ENCODE data around the gene PTGS1.

The PTGS1 gene

DNA sequence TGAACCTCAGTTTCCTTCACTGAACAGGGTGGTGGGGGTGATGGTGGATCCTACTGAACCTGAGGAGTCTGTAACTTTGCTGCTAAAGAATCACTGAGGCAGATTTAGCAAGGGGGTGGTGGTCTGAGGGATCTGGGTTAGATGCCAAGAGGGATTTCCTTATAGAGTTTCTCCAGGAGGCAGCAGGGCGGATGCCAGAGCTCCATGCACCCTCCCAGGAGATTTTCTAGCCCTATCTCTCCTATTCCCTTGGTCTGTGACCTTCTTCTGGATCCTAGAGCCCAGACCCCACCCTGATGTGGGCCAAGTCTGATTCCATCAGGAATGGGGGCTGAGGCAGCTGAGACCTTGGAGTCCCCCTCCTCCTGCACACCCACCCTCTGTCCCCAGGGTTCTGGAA is 6.0 kb downstream of the PTGS1 start:
- DNase-seq: no peak

DNA sequence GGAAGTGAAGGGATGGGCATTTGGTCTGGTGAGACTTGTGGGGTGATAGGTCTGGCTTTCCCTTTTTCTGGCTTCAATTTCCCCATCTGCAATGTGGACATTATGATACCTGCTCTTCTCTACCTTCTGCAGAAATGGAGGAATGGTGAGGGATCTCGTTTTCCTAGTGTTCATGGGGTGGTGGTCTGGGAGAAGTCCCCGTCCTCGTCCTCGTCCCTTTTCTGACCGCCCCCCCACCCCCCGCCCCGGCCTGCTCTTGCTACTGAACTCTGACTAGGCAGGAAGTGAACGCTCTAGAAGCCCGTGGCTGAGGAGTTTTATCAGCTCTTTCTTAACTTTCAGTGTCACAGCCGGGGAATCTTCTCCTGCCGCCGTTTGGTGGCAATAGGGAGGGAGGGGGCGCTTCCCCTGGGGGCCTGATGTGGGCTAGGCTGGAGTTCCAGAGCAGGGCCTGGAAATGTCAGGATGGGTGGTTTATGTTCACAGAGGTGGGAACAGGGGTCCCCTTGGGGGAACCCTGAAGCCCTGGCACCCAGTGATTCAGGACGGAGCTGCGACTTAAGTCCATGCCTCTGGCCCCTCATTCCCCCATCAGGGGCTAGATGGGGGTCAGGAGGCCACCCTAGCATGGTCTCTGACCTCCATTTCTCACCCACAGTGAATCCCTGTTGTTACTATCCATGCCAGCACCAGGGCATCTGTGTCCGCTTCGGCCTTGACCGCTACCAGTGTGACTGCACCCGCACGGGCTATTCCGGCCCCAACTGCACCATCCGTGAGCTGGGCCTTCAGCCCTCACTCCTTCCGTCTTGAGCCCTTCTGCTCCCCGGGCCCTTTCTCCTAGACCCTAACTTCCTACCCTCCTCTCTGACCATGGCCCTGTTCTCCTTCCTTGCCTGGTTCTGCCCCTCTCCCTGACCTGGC is 6.7 kb downstream of the PTGS1 start:
- DNase-seq: peak; percentile 49

DNA sequence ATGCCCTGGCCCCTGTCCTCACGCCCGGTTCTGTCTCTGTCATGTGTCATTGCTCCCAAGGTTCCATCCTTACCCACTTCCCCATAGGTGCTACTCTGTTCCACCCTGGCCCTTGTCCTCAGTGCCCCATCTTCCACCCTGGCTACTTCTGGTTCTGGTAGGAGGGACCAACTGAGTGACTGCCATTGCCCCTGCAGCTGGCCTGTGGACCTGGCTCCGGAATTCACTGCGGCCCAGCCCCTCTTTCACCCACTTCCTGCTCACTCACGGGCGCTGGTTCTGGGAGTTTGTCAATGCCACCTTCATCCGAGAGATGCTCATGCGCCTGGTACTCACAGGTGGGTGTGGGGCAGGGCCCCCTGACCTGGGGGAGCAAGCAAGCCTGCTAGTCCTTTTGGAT is 7.4 kb downstream of the PTGS1 start:
- DNase-seq: peak in 1 of 2 donors; percentile 35

DNA sequence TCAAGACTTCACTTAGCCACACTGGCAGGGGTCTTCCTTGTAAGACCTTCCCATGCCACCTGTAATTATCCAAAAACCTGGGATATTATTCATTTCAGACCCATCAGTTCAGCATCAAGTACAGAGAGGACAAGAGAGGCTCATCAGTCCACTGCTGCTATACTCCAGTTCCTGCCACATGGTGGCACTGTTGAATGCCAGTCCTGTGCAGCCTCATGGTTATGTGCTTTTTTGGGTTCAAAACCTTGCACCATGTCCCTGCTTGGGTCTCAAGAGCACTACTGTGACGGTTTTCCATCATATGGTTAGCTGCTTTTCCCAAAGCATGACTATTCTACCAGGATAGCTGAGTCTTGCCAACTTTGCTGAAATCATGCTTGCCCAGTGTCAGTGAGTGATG is 8.5 kb downstream of the PTGS1 start:
- peak in 1 of 2 donors; percentile 27 for DNase-seq

DNA sequence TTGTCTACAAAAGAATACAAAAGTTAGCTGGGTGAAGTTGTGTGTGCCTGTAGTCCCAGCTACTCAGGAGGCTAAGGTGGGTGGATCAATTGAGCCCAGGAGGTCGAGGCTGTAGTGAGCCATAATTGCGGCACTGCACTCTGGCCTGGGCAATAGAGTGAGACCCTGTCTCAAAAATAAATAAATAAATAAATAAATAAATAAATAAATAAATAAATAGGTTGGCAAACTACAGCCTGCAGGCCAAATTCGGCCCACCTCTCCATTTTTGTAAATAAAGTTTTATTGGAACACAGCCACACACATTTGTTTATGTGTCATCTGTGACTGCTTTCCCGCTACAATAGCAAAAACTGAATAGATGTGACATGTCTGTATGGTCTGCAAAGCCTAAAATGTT is 9.5 kb downstream of the PTGS1 start:
- no peak for DNase-seq

DNA sequence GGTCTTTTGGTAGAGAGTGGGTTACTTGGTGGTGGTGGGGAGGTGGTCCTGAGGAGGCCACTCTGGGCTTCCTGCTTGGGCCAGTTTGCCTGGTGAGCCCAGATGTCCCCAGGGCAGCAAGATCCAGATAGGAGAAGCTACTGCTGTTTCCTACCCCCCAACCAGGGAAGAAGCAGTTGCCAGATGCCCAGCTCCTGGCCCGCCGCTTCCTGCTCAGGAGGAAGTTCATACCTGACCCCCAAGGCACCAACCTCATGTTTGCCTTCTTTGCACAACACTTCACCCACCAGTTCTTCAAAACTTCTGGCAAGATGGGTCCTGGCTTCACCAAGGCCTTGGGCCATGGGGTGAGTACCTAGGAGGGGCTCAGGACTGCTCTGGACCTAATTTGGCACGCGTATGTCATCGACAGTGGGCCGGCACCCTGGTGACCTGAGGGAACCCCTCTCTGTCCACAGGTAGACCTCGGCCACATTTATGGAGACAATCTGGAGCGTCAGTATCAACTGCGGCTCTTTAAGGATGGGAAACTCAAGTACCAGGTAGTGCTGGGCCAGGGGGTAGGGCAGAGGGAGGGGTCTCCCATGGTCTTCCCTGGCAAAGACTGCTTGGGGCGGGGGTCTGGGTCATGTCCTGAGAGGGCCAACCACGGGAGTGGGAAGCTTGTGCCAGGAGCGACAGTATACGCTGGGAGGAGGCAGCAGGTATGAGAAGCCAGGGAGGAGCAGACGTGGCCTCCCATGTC is 10.6 kb downstream of the PTGS1 start:
- DNase-seq: no peak

DNA sequence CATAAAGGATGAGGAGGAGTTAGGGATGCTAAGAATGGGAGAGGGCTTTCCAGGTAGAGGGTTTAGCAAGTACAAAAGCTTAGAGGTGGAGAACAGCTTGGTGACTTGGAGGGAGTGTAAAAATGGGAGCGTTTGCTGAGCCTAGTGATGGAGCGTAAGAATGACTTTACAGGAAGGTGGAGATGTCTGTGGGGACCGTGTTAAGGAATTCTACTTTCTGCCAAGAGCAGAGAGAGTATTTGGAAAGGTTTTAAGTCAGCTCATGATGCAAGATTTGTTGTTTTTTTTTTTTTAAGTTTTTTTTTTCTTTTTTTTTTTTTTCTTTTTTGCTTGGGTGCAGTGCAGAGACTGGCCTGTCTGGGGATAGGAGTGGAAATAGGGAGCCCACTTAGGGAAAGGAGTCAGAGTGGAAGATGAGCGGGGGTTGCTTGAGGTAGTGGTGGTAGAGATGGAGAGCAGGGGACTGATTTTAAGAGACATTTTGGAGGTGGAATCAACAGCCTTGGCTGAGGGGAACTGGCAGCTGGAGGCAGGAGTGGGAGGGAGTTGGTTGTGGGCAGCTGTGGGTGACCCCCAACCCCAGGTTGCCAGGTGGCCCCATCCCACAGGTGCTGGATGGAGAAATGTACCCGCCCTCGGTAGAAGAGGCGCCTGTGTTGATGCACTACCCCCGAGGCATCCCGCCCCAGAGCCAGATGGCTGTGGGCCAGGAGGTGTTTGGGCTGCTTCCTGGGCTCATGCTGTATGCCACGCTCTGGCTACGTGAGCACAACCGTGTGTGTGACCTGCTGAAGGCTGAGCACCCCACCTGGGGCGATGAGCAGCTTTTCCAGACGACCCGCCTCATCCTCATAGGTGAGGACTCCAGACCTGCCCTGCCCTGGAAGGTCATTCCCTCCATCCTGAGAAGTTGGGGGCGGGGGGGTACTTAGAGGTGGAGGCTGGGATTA is 12.4 kb downstream of the PTGS1 start:
- no peak for DNase-seq

DNA sequence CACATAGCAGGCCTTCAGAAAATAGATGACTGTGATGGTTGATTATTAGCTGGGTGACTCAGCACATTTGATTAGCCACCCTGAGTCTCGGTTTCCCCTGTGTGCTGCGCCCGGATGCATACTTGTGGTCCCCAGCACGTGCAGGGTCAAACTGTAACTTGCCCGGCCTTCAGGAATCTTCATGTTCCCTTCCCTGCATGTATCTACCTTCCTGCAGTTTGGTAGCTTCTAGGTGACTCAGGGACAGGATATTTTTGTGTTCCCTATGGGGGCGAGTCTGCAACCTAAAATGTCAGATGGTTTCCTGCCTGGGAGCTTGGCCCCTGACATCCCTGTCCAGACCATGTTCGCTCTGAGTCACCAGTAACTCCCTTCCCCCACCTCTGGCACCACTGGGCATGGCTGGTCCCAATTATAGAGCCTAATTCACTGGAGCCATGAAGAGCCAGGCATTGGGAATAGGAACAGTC is 13.2 kb downstream of the PTGS1 start:
- no peak for DNase-seq

DNA sequence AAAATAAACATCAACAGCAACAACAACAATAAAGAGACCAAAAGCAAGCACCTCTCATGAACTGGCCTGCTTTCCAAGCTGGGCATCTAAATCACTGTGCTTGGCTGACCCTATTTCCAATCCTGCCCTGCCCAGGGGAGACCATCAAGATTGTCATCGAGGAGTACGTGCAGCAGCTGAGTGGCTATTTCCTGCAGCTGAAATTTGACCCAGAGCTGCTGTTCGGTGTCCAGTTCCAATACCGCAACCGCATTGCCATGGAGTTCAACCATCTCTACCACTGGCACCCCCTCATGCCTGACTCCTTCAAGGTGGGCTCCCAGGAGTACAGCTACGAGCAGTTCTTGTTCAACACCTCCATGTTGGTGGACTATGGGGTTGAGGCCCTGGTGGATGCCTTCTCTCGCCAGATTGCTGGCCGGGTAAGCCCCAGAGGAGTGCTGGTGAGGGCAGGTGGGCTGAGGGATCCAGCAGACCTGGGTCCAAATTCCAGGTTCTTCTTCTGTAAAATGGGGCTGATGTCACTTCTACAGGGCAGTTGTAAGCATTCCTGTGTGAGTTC is 15.6 kb downstream of the PTGS1 start:
- DNase-seq: no peak

DNA sequence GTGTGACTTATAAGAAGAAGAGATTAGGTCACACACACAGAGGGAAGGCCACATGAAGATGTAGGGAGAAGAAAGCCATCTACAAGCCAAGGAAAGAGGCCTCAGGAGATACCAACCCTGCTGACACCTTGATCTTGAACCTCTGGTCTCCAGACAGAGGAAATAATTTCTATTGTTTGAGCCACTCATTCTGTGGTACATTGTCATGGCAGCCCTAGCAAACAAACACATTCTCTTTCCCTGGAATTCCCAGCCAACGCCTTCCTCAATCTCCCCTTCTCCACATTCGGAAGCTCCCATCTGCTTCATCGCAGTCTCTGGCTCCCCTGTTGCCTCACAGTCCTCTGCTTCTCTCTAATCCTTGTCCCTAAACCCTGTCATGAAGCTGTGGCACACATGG is 16.7 kb downstream of the PTGS1 start:
- DNase-seq: no peak

DNA sequence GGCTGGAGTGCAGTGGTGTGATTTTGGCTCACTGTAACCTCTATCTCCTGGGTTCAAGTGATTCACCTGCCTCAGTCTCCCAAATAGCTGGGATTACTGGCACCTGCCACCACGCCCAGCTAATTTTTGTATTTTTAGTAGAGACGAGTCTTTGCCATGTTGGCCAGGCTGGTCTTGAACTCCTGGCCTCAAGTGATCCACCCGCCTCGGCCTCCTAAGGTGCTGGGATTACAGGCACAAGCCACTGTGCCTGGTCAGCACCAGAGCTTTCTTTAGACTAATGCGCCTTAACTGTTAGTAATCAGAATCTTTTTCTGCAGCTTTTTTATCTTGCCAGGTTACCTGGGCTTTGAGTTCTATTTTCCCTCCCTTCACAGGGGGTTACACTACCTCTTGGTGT is 18.4 kb downstream of the PTGS1 start:
- no peak for DNase-seq

DNA sequence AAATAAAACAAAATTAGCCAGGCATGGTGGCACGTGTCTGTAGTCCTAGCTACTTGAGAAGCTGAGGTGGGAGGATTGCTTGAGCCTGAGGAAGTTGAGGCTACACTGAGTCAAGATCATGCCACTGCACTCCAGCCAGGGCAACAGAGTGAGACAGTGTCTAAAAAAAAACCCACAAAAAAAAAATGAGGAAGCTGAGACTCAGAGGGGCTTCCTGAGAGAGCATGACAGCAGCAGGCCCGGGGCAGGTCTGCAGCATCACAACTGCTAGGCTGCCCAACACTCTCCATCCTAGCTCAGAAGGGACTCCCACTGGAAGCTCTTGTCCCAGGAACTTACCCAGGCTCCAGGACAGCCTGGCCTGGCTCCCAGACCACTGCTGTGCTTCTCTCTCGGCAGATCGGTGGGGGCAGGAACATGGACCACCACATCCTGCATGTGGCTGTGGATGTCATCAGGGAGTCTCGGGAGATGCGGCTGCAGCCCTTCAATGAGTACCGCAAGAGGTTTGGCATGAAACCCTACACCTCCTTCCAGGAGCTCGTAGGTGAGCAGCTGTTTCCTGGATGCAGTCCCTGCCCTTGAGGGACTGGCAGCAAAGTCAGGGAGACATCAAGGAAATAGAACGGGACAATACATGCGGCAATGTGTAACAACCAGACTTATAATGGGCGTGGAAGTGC is 19.1 kb downstream of the PTGS1 start:
- peak; percentile 91 to 94 for DNase-seq

DNA sequence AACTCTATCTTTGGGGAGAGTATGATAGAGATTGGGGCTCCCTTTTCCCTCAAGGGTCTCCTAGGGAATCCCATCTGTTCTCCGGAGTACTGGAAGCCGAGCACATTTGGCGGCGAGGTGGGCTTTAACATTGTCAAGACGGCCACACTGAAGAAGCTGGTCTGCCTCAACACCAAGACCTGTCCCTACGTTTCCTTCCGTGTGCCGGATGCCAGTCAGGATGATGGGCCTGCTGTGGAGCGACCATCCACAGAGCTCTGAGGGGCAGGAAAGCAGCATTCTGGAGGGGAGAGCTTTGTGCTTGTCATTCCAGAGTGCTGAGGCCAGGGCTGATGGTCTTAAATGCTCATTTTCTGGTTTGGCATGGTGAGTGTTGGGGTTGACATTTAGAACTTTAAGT is 21.5 kb downstream of the PTGS1 start:
- DNase-seq: no peak

DNA sequence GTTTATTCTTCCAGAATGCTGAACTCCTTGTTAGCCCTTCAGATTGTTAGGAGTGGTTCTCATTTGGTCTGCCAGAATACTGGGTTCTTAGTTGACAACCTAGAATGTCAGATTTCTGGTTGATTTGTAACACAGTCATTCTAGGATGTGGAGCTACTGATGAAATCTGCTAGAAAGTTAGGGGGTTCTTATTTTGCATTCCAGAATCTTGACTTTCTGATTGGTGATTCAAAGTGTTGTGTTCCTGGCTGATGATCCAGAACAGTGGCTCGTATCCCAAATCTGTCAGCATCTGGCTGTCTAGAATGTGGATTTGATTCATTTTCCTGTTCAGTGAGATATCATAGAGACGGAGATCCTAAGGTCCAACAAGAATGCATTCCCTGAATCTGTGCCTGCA is 21.9 kb downstream of the PTGS1 start:
- no peak for DNase-seq

DNA sequence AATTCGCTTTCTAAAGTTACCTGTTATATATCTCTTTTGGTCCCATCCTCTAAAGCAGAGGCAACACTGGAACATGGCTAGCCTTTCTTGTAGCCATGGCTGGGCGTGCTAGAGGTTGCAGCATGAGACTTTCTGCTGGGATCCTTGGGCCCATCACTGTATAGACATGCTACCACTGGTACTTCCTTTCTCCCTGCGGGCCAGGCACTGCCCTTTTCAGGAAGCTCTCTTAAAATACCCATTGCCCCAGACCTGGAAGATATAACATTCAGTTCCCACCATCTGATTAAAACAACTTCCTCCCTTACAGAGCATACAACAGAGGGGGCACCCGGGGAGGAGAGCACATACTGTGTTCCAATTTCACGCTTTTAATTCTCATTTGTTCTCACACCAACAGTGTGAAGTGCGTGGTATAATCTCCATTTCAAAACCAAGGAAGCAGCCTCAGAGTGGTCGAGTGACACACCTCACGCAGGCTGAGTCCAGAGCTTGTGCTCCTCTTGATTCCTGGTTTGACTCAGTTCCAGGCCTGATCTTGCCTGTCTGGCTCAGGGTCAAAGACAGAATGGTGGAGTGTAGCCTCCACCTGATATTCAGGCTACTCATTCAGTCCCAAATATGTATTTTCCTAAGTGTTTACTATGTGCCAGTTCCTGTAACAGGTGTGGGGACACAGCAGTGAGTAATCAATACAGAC is 22.6 kb downstream of the PTGS1 start:
- peak in 1 of 2 donors; percentile 37 for DNase-seq

DNA sequence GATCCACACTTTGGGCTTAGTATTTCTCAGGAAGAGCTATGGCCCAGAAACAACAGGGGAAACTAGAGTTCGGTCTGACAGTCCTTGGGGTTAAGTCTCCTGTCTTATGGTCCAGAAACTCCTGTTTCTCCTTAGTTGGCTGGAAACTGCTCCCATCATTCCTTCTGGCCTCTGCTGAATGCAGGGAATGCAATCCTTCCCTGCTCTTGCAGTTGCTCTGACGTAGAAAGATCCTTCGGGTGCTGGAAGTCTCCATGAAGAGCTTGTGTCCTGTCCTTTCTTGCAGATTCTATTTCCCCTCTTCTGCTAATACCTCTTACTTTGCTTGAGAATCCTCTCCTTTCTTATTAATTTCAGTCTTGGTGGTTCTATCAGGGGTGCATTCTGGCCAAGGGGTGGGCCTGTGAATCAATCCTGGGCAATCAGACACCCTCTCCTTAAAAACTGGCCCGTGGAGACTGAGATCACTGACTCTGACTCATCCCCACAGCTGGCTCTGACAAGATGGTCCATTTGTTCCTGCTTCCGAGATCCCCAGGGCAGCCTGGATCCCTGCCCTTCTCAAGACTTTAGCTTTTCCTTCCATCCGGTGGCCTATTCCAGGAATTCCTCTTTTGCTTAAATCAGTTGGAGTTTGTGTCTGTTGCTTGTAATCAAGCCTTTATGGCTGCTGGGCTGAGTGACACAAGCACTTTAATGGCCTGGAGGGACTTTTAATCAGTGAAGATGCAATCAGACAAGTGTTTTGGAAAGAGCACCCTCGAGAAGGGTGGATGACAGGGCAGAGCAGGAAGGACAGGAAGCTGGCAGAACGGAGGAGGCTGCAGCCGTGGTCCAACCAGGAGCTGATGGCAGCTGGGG is 23.7 kb downstream of the PTGS1 start:
- no peak for DNase-seq

DNA sequence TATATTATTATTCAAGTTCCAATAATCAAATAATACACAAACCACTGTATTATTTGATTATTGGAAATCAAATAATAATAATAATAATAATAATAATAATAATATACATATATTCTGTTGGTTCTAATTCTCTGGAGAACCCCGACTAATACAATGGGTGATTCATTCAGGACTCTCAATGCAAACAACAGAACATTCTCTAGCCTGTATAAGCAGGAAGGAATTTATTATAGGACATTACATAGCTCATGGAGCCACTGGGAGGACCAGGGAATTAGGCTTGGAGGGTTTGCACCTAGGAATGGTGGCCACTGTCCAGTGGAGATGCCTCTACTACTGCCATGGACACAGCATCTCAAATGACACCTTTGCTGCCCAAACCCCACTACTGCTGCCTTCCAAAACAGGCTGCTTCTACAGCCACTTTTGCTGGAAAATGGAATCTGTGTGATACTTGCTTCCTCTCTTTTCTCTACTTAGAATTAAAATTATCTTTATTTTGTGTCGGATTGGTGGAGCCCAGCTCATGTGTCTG is 25.9 kb downstream of the PTGS1 start:
- DNase-seq: no peak

DNA sequence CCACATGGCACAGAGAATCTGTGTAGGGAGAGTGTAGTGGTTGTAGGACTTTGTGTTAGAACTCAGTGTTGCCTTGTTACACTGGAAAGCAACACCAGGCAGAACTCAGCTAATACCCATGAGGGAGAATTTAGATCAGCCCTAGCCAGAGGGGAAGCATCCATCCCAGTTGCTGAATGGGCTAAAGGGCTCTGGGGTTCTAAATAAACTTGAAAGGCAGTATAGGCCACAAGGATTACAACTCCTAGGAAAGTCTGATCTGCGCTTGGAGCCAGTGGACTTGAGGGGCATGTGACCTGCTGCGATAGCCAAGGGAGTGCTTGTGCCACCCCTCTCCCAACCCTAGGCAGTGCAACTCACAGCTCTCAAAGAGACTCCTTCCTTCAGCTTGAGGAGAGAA is 26.9 kb downstream of the PTGS1 start:
- no peak for DNase-seq

DNA sequence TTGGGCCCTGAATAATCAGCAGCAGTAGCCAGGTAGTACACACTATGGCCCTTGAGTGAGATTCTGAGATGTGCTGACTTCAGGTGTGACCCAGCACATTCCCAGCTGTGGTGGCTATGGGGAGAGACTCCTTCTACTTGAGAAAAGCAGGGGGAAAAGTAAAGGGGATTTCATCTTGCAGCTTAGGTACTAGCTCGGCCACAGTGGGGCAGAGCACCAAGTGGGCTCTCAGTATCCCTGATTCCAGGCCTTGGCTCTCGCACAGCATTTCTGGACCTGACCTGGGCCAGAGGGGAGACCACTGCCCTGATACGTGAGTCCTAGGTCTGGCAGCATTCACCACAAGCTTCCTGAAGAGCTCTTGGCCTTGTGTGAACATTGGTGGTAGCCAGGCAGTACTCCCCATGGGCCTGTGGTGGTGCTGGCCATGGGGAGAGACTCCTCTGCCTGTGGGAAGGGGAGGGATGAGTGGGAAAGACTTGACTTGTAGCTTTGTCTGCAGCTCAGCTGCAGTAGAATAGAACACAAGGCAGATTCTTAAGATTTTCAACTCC is 27.6 kb downstream of the PTGS1 start:
- DNase-seq: no peak

All from inflammatory macrophage (primary cell).